SK-N-MC (cell line): Measurements from ENCODE around the gene NALF2.

ENCODE experiments used
- DNase-seq: peaks from one replicate; pipeline ENCODE4 v3.0.0-alpha.2; 2011; ENCODE audit warnings: low read depth, low spot score
- H3K27ac ChIP-seq: fragments of 200-600 bp; sonication (generic); 2 replicates; pipeline ENCODE4 v1.5.1; 2016; ENCODE audit warnings: mixed run types
- H3K36me3 ChIP-seq: fragments of 200-600 bp; sonication (generic); 2 replicates; pipeline ENCODE4 v1.6.1; 2017; ENCODE audit warnings: antibody characterized with exemption, low read length, mixed read lengths; ENCODE audit not compliant: insufficient read depth
- H3K4me3 ChIP-seq: fragments of 200-600 bp; sonication (generic); 2 replicates; pipeline ENCODE4 v1.5.1; 2016
- H3K9ac ChIP-seq: fragments of 200-600 bp; sonication (generic); 2 replicates; pipeline ENCODE4 v1.8.0; 2017; ENCODE audit warnings: mixed run types, mixed read lengths; ENCODE audit not compliant: insufficient read length
- H3K9me3 ChIP-seq: fragments of 200-600 bp; sonication (generic); 2 replicates; pipeline ENCODE4 v1.6.1; 2017; ENCODE audit warnings: low read depth, mild to moderate bottlenecking, antibody characterized with exemption, low read length, moderate library complexity, mixed read lengths
- EZH2 ChIP-seq: fragments of 200-600 bp; sonication (generic); IDR thresholded peaks from one replicate; pipeline ENCODE4 v1.6.1; 2017; ENCODE audit warnings: antibody characterized with exemption
- FOXP2 ChIP-seq: optimal IDR thresholded peaks from 2 replicates; pipeline ENCODE3; 2011; ENCODE audit warnings: mild to moderate bottlenecking, moderate library complexity; ENCODE audit not compliant: insufficient read depth; ENCODE audit errors: extremely low read length, control extremely low read depth
- POLR2AphosphoS5 ChIP-seq: IDR thresholded peaks from 2 replicates; pipeline ENCODE4 v1.6.1; 2012; ENCODE audit warnings: mild to moderate bottlenecking, low read depth, low read length, borderline replicate concordance

NALF2 gene

DNA sequence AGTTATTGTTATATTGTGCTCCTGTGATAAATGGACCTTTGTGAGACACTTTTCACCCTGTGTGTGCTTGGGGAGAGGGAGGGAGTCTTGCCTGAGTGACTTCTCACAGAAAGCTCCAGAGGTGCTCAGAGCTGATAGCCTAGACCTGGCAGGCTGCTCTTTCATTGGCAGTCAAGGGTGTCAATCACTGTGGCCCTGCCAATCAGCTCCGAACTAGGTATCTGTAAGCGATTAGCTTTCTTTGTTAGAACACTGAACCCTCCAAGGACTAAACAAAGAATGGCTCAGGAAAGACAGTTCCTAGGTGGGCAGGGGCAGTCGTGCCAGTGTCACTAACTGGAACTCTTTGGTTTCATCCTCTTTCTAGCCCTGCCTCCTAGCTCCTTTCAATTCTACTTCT, 2.7 kb upstream of the NALF2 start:
- DNase-seq, result no peak
- Histone ChIP-seq H3K4me3 (no peak overlapping the region), H3K36me3 (no peaks in the 10 kb centered on the region), H3K9me3 (no peaks in the 10 kb centered on the region), H3K27ac (no peak overlapping the region), H3K9ac (no peak overlapping the region)
- TF ChIP-seq FOXP2 (no peak), EZH2 (no peak)

DNA sequence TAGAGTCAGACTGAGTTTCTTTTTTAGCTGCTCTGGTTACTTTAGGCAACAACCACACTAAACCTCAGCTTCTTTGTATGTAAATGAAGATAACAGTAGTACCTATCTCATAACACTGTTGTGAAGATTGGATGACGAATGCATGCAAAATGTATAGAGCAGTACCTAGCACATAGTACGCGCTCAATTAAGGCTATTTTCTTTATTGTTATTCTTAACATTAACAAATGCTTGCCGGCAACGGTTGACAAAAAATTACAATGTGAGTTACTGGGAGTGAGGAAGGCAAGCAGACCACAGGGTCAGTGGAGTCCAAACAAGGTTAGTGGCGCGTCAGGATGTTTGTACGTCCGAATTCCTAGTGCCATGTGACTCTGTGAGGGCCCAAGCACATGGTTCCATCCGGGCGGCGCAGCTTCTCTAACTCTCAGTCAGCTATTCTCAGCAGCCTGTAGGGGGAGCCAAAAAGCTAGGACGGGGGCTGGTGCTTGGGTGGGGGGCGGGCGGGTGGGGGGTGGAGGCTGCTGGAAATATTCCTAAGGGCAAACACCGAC, 821 bp upstream of the NALF2 start:
- Histone ChIP-seq H3K9ac (no peak overlapping the region), H3K4me3 (peak overlapping the region; percentile 83), H3K9me3 (no peaks in the 10 kb centered on the region), H3K27ac (no peak overlapping the region), H3K36me3 (no peaks in the 10 kb centered on the region)
- no peak for DNase-seq
- TF ChIP-seq FOXP2 (no peak), EZH2 (no peak), POLR2AphosphoS5 (no peak)

DNA sequence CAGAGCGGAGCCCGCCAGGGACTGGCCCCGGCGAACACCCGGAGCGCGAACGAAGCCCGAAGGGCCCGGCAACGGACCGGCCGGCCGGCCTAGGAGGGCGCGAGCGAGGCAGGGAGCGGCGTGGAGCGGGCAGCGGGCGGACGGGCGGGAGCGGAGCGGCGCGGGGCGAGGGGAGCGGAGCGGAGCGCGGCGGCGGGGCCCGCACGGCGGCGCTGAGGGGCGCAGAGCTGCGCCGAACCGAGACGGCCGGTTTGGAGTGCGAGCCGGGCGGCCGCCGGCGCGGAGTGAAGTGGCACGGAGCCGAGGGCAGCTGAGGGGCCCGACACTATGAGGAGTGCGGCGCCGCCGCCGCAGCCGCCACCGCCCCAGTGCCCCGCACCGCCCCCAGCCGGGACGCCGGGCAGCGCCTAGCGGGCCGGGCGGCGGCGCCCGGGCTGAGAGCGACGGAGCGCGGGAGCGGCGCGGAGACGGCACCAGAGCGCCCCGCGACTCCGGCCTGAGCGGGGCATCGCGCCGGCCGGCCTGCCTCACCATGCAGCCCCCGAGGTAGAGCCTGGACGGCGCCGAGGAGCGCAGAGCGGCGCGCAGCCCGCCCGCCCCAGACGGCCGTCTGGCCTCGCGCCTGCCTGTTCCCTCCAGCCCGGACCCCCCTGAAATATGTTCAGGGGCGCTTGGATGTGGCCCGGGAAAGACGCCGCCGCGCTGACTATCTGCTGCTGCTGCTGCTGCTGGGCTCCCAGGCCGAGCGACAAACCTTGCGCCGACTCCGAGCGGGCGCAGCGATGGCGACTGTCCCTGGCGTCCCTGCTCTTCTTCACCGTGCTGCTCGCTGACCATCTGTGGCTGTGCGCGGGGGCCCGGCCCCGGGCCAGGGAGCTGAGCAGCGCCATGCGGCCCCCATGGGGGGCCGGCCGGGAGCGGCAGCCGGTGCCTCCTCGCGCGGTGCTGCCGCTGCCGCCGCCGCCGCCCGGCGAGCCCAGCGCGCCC, 793 bp downstream of the NALF2 start:
- H3K4me3 ChIP-seq, result peak overlapping the region; percentile 83
- no peak overlapping the region for H3K27ac ChIP-seq
- no peak overlapping the region for H3K9ac ChIP-seq
- no peak for TF ChIP-seq EZH2
- TF ChIP-seq FOXP2, result no peak
- TF ChIP-seq POLR2AphosphoS5, result no peak
- no peaks in the 10 kb centered on the region for H3K36me3 ChIP-seq
- H3K9me3 ChIP-seq, result no peaks in the 10 kb centered on the region
- no peak for DNase-seq

DNA sequence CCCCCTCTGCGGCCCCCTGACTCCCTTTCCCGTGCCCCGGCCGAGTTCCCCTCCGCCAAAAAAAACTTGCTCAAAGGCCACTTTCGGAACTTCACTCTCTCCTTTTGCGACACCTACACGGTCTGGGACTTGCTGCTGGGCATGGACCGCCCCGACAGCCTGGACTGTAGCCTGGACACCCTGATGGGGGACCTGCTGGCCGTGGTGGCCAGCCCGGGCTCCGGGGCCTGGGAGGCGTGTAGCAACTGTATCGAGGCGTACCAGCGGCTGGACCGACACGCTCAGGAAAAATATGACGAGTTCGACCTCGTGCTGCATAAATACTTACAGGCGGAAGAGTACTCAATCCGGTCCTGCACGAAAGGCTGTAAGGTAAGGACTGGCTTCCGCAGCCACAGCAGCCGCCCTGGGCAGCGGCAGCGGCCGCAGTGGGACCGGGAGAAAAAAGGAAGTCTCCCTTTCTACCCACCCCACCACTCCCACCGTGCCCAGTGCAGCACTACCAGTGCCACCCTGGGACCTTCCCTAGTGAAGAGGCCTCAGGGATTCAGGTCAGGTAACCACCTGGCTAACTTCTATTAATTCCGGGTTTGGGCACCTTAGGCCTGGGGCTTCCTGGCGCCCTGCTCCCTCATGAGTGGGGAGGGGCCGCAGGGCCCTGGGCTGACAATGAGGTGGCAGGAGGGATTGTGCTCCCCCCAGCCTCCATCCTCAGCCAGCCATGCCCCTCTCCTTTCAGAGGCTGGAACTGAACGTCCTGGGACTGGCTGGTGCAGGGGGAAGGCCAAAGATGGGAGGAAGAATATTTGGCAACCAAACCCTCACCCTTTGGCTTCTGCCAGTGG, 1.9 kb downstream of the NALF2 start:
- Histone ChIP-seq H3K4me3 (peak overlapping the region; percentile 42), H3K36me3 (no peaks in the 10 kb centered on the region), H3K9ac (no peak overlapping the region), H3K27ac (no peak overlapping the region), H3K9me3 (no peaks in the 10 kb centered on the region)
- no peak for DNase-seq
- TF ChIP-seq EZH2 (no peak), FOXP2 (no peak), POLR2AphosphoS5 (no peak)

DNA sequence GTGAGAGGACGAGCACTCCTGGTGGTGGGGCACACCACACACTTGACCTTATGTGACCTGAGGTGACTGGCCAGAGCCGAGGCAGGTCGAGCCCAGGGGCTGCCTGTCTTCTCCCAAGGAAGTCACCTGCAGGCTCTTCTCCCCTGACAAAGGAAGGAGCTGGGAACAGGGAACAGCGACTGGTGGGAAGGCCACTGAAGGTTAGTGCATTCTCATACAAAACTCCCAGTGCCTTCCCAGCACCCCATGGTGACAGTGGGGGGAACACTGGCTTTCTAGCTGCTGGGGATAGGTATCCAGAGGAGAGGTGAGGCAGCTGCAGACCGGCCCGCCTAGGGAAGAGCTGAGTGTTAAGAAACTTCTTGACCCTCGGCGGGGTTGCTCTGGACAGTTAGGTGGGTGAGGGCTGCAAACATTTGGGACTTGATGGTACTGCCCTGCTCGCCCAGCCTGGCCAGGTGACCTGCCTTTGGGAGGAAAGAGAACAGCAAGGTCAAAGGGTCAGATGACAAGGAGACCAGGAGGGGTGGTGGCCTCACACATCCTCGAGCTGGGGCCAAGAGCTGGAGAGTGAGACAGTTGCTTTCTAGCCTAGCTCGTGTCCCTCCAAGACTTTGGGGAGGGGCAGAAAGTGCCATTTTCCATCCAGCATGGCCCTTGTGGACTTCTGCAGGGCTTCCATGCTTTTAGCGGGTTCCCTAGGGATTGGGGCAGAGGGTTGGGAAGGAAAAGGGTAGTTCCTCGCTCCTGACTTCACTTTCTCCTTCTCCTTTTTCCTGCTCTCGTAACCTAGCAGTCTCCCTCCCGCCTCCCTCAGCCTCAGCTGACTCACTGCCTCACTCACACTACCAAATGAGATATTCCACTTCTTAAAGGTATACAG, 2.7 kb downstream of the NALF2 start:
- DNase-seq, result no peak
- Histone ChIP-seq H3K36me3 (no peaks in the 10 kb centered on the region), H3K9me3 (no peaks in the 10 kb centered on the region), H3K27ac (no peak overlapping the region), H3K4me3 (peak overlapping the region; percentile 36; the same call in 1 of the 2 replicates), H3K9ac (no peak overlapping the region)
- TF ChIP-seq EZH2 (no peak), POLR2AphosphoS5 (no peak)

DNA sequence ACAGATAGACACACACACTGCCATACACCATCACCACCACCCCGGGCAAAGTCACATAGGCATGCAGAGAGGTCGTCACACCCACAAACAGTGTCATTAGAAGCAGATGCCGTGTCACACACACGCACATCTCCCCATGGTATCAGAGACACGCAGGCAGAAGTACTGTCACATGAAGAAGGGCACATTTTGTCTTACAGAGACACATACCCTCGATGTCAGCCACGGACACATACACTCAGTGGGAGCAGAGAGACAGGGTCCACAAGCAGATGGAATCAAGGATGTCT, 3.3 kb downstream of the NALF2 start:
- H3K4me3 ChIP-seq, result no peak overlapping the region
- TF ChIP-seq EZH2 (no peak), FOXP2 (no peak), POLR2AphosphoS5 (no peak)
- no peaks in the 10 kb centered on the region for H3K9me3 ChIP-seq
- H3K36me3 ChIP-seq, result no peaks in the 10 kb centered on the region
- DNase-seq, result no peak
- H3K27ac ChIP-seq, result no peak overlapping the region
- H3K9ac ChIP-seq, result no peak overlapping the region

DNA sequence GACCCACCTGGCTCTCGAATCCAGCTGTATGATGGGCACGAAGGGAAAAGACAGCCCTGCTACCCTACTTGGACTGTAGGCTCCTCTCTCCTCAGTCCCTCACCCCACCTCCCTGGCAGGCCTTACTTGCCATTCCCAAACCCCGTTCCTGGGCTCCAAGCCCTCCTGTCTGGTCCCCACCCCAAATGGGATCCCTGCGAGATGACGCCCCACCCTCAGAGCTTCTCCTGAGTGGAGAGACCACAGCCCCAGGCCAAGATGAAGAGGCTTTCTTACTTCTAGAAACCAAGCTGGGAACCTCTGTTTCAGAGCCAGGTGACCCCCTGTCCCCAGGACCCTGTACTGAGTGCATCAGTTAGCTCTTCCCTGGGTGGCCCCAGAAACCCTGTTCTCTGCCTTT, 4.5 kb downstream of the NALF2 start:
- Histone ChIP-seq H3K36me3 (no peaks in the 10 kb centered on the region), H3K9ac (no peak overlapping the region), H3K27ac (no peak overlapping the region), H3K9me3 (no peaks in the 10 kb centered on the region), H3K4me3 (no peak overlapping the region)
- DNase-seq, result no peak
- no peak for TF ChIP-seq EZH2
- TF ChIP-seq POLR2AphosphoS5, result no peak
- no peak for TF ChIP-seq FOXP2
